Measurements from ENCODE around the gene KCNA5.
A peak's percentile ranks its signal among the peaks of the same experiment; 100 is the strongest.

KCNA5 gene

GRCh38 chr12:5085896-5086295 is 42.2 kb downstream of the KCNA5 start:
- no peak for TF ChIP-seq CTCF (IDR thresholded peaks at IDR 0.05; ENCODE audit: control insufficient read depth, insufficient read depth, low read depth, low read length, missing control alignments)
- no peak overlapping the region for H3K4me3 ChIP-seq (ENCODE audit: control insufficient read depth, low read depth, low read length)
- peak; percentile 94 for DNase-seq (ENCODE audit: low read depth)

GRCh38 chr12:5087831-5088554 is 44.3 kb downstream of the KCNA5 start:
- no peak for DNase-seq (ENCODE audit: low read depth)
- TF ChIP-seq CTCF (IDR thresholded peaks at IDR 0.05; ENCODE audit: control insufficient read depth, insufficient read depth, low read depth, low read length, missing control alignments) = no peak
- no peak overlapping the region for H3K4me3 ChIP-seq (ENCODE audit: control insufficient read depth, low read depth, low read length)

GRCh38 chr12:5088586-5089264 is 45.0 kb downstream of the KCNA5 start:
- H3K4me3 ChIP-seq (ENCODE audit: control insufficient read depth, low read depth, low read length) = no peak overlapping the region
- peak; percentile 2 for TF ChIP-seq CTCF (IDR thresholded peaks at IDR 0.05; ENCODE audit: control insufficient read depth, insufficient read depth, low read depth, low read length, missing control alignments)
- DNase-seq (ENCODE audit: low read depth) = peak; percentile 78

- DNase-seq (ENCODE audit: low read depth) = peak; percentile 28
- H3K4me3 ChIP-seq (ENCODE audit: control insufficient read depth, low read depth, low read length) = no peak overlapping the region
- no peak for TF ChIP-seq CTCF (IDR thresholded peaks at IDR 0.05; ENCODE audit: control insufficient read depth, insufficient read depth, low read depth, low read length, missing control alignments)
These were observed 50.9 kb downstream of the KCNA5 start for GRCh38 chr12:5094551-5094950.

- no peak for TF ChIP-seq CTCF (IDR thresholded peaks at IDR 0.05; ENCODE audit: control insufficient read depth, insufficient read depth, low read depth, low read length, missing control alignments)
These were observed 51.3 kb downstream of the KCNA5 start for GRCh38 chr12:5094986-5095385.

More at GRCh38 chr12:5094986-5095385, 51.3 kb downstream of the KCNA5 start:
- DNase-seq (ENCODE audit: low read depth) = no peak
- no peak overlapping the region for H3K4me3 ChIP-seq (ENCODE audit: control insufficient read depth, low read depth, low read length)
